Uterus (tissue), 2 donors: ENCODE measurements around the gene NKAIN2.

Experiments used
- POLR2A ChIP-seq, 2 donors: fragments of 450-650 bp; IDR thresholded peaks; one replicate each; pipeline ENCODE4 v1.6.1; 2016; ENCODE audit warnings: antibody characterized with exemption in 2 of 2, mild to moderate bottlenecking in 1 of 2, moderate library complexity in 1 of 2
- TF ChIP-seq, protein P1 (sequence below), 4 experiments: fragments of 200-600 bp in 2 of 4; fragments of 450-650 bp in 2 of 4; sonication (generic) in 2 of 4; IDR thresholded peaks; one replicate each; pipeline ENCODE4 v1.5.1; 2016 to 2019; ENCODE audit warnings: antibody characterized with exemption in 4 of 4, mild to moderate bottlenecking in 2 of 4, moderate library complexity in 1 of 4

DNA sequence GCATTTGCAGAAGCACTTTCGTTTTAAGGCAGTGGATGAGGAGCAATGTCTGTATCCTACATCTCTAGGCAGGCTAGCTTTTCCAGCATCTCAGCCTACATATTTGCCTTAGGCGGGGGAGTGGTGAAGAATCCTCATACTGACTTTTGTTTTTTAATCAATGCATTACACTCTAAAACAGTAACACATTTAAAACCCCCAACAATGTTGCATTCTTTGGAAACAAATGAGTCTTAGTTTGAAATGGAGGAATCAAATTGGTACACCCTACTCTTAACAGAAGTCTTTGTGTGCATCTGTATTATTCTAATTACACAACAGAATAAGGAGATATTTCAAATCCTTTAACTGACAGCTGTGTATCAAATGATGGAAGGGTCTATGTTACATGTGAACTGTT is 9.0 kb downstream of the NKAIN2 start:
- TF ChIP-seq, protein P1, sequence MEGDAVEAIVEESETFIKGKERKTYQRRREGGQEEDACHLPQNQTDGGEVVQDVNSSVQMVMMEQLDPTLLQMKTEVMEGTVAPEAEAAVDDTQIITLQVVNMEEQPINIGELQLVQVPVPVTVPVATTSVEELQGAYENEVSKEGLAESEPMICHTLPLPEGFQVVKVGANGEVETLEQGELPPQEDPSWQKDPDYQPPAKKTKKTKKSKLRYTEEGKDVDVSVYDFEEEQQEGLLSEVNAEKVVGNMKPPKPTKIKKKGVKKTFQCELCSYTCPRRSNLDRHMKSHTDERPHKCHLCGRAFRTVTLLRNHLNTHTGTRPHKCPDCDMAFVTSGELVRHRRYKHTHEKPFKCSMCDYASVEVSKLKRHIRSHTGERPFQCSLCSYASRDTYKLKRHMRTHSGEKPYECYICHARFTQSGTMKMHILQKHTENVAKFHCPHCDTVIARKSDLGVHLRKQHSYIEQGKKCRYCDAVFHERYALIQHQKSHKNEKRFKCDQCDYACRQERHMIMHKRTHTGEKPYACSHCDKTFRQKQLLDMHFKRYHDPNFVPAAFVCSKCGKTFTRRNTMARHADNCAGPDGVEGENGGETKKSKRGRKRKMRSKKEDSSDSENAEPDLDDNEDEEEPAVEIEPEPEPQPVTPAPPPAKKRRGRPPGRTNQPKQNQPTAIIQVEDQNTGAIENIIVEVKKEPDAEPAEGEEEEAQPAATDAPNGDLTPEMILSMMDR (IDR thresholded peaks at IDR 0.05) = no peak
- TF ChIP-seq POLR2A (IDR thresholded peaks at IDR 0.05) = no peak
